Measurements from ENCODE around the gene SLC9A8. TPM values are rescaled to one million over a fixed set of nuclear protein-coding genes. Genes with fewer than 3 reads are reported as not detected.
"Not testable (repeated sequence)": the region's sequence is repeated elsewhere in the genome, so short reads cannot be mapped to it uniquely, and the experiment has no call there.

The SLC9A8 gene
- total RNA-seq, 2 experiments from 2014 or later, result 11.5 to 13.0 TPM

DNA sequence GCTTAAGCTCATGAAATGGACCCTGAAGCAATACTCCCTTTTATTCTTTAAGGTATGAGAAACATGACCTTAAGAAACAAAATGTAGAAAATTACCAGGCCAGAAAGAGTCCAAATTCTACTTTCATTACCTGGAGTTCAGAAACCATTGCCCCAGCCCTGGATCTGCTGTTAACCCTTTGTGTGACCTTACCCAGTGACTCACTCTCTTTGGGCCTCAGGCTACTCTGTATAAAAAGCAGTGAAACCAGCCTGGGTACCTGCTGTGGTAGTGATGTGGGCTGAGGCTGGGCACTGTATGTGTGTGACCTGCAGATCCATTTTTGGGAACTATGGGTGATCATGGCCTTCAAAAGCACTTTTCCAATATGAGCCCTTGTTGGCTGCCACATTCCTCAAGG lies 47.2 kb downstream of the SLC9A8 start:
- H3K36me3 Mint-ChIP-seq, result peaks cover 30% of the 10 kb centered on the region
- ChIA-PET POLR2A (no interaction called here), CTCF (interaction anchor here (1.3 to 1.6 kb wide), 2 partner anchors 12 to 14 kb away, joined by 3 to 8 read pairs; no protein-coding TSS in a partner anchor)
- H3K27me3 Mint-ChIP-seq, result no peaks in the 10 kb centered on the region
- no peak overlapping the region for H3K4me3 Mint-ChIP-seq
- H3K4me1 Mint-ChIP-seq (ENCODE audit: low read depth), result no peaks in the 10 kb centered on the region
- H3K9me3 Mint-ChIP-seq, result no peaks in the 10 kb centered on the region
- no peak for DNase-seq
- intact Hi-C loops (cut with micrococcal nuclease), result no loop called here
- H3K27ac Mint-ChIP-seq, result no peak overlapping the region

DNA sequence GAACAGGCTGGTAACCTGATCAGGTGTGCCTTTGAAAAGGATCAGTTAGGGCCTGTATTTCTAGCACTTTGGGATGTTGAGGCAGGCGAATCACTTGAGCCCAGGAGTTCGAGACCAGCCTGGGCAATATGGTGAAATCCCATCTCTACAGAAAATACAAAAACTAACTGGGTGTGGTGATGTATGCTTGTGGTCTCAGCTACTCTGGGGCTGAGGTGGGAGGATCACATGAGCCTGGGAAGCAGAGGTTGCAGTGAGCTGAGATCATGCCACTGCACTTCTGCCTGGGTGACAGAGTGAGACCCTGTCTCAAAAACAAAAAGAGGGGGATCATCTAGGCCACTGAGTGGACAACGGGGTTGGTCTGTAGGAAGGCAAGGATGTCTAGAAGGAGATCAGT lies 48.6 kb downstream of the SLC9A8 start:
- H3K9me3 Mint-ChIP-seq; H3K4me1 Mint-ChIP-seq (ENCODE audit: low read depth); intact Hi-C loops (cut with micrococcal nuclease); H3K4me3 Mint-ChIP-seq; DNase-seq; H3K27me3 Mint-ChIP-seq; H3K27ac Mint-ChIP-seq: not testable (repeated sequence)
- POLR2A ChIA-PET, result interaction anchor here (0.8 kb wide), 1 partner anchor 249 kb away, joined by 3 read pairs; no protein-coding TSS in a partner anchor
- CTCF ChIA-PET, result interaction anchor here (1.5 kb wide), 1 partner anchor 251 kb away, joined by 3 read pairs; no protein-coding TSS in a partner anchor
- peaks cover 26% of the 10 kb centered on the region for H3K36me3 Mint-ChIP-seq

DNA sequence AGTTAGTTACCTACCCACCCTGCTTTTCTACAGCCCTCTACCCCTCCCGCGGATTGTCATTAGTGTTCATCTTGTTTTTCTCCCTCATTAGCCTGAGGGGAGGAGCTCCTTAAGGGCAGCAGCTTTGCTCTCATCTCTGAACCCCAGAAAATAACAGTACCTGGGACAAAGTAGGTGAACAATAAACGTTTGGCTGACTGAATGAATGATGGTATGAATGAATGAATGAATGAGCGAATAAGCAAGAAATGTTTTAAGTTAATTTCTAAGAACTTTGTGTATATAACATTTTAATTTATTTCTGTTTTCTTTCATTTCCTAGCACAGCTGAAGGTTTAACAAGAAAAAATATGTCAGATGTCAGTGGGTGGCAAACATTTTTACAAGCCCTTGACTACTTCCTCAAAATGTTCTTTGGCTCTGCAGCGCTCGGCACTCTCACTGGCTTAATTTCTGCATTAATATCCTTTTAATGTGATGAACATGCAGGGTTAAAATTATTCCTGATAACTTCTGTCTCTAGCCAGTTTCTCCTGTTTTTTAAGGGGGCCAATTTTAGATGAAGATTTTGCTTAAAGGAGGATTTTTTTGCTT lies 50.1 kb downstream of the SLC9A8 start:
- Mint-ChIP-seq H3K9me3 (no peaks in the 10 kb centered on the region), H3K4me1 (ENCODE audit: low read depth) (peaks cover 4% of the 10 kb centered on the region), H3K4me3 (no peak overlapping the region), H3K27me3 (no peaks in the 10 kb centered on the region), H3K36me3 (peaks cover 22% of the 10 kb centered on the region), H3K27ac (no peak overlapping the region)
- POLR2A ChIA-PET, result no interaction called here
- no peak for DNase-seq
- CTCF ChIA-PET, result interaction anchor here (0.7 to 1.5 kb wide), 3 partner anchors 249 to 253 kb away, joined by 3 read pairs; no protein-coding TSS in a partner anchor
- intact Hi-C loops (cut with micrococcal nuclease), result no loop called here

DNA sequence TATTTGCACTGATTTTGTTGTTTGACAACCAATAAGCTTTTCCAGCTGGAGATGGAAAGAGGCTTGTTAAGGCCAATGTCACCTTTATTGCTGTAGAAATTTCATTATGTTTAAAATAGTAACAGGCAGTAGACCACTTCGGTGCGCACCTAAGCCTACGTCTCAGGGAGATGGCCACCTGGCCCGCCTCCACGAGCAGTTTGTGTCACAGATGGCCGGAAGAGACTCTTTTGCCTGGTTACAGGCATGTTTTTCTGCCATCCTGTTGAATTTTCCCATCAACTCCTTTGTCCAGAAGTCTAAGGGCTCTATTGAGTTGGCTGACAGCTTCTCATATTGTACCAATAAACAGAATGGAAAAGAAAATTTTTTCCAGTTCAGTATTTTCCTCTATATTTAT lies 51.0 kb downstream of the SLC9A8 start:
- H3K36me3 Mint-ChIP-seq, result peaks cover 19% of the 10 kb centered on the region
- CTCF ChIA-PET, result no interaction called here

DNA sequence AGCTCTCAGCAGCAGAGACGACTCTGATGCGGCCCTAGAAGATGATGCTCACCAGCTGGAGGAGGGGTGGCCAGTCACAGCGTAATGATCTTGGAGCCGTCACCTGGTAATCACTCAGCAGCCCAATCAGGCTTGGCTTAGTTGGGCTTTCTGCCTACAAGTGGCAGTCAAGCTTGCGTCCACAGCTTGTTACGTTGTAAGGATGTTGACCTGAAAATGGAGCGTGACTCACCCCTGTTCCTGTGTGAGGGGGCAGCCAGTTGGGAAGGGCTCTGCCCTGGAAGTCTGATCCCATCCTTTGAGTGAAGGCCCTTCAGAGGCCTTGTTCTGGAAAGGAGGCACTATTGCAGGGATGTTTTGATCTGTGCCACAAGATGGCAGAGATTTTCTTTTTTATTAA lies 52.9 kb downstream of the SLC9A8 start:
- Mint-ChIP-seq H3K9me3 (no peaks in the 10 kb centered on the region), H3K27ac (no peak overlapping the region), H3K27me3 (no peaks in the 10 kb centered on the region), H3K4me1 (ENCODE audit: low read depth) (peaks cover 10% of the 10 kb centered on the region), H3K4me3 (no peak overlapping the region), H3K36me3 (peaks cover 26% of the 10 kb centered on the region)
- ChIA-PET CTCF (interaction anchor here (1.2 kb wide), 1 partner anchor 22 kb away, joined by 4 read pairs; no protein-coding TSS in a partner anchor), POLR2A (no interaction called here)
- intact Hi-C loops (cut with micrococcal nuclease), result no loop called here
- DNase-seq, result no peak

More for the DNA sequence above, 51.0 kb downstream of the SLC9A8 start:
- intact Hi-C loops (cut with micrococcal nuclease), result no loop called here
- no peaks in the 10 kb centered on the region for H3K27me3 Mint-ChIP-seq
- peaks cover 7% of the 10 kb centered on the region for H3K4me1 Mint-ChIP-seq (ENCODE audit: low read depth)
- no peak overlapping the region for H3K27ac Mint-ChIP-seq
- POLR2A ChIA-PET, result no interaction called here
- DNase-seq, result no peak
- H3K4me3 Mint-ChIP-seq, result no peak overlapping the region
- H3K9me3 Mint-ChIP-seq, result no peaks in the 10 kb centered on the region

DNA sequence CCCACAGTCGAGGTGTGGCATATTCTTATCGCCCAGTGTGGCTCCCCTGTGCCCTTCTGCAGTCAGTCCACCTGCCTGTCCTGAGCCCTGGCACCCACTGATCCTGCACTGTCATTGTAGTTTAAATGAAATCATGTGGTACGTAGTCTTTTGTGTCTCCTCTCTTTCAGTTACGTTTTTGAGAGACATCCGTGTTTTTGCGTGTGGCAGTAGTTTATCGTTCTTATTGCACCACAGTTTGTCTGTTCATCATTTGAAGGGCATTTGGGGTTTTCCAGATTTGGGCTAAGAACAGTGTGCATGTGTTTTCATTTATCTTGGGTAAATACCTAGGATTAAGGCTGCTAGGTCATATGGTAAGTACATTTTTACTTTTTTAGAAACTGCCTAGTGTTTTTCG lies 53.4 kb downstream of the SLC9A8 start:
- Mint-ChIP-seq H3K27me3 (no peaks in the 10 kb centered on the region), H3K9me3 (no peaks in the 10 kb centered on the region), H3K27ac (no peak overlapping the region), H3K36me3 (peaks cover 23% of the 10 kb centered on the region), H3K4me3 (no peak overlapping the region), H3K4me1 (ENCODE audit: low read depth) (peaks cover 10% of the 10 kb centered on the region)
- ChIA-PET POLR2A (no interaction called here), CTCF (interaction anchor here (1.2 kb wide), 1 partner anchor 21 kb away, joined by 4 read pairs; no protein-coding TSS in a partner anchor)
- intact Hi-C loops (cut with micrococcal nuclease), result no loop called here
- DNase-seq, result no peak

DNA sequence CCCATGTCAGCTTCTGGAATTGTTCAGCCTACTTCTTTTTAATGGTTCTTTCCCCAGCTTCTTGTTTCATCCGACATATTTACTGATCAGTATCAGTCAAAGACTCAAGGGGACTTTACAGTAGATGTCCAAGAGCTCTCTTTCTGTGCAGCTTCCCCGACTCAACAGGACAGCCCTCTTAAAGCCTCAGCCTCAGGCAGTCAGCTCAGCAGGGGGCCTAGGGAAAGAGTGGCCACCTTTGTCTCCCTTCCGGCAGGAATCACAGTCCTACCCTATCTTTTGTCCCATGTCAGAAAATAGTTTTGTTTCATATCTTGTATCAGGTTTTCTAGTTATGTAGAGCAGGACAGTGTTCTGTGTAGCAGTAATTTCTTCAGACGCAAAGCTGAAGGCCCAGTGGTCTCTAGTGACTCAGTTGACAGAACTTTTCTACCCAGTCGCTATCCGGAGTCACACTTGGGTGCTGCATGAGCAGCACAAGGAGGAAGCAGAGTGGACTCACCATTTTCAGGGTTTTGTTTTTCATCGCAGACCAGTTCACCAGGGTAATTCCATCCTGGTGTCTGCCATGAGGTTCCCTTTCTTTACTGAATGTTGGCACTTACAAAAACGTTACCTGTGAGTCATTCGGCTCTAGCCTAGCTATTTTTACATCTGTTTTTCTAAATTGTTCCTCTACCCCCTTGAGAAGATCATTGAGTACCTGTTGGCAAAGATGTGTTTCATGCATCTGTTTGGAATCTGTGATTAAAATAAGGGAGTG lies 55.0 kb downstream of the SLC9A8 start:
- intact Hi-C loops (cut with micrococcal nuclease), result no loop called here
- Mint-ChIP-seq H3K27me3 (no peaks in the 10 kb centered on the region), H3K4me1 (ENCODE audit: low read depth) (peaks cover 10% of the 10 kb centered on the region), H3K4me3 (no peak overlapping the region), H3K36me3 (peaks cover 22% of the 10 kb centered on the region), H3K27ac (no peak overlapping the region), H3K9me3 (no peaks in the 10 kb centered on the region)
- ChIA-PET CTCF (interaction anchor here (1.4 kb wide), 1 partner anchor 22 kb away, joined by 3 read pairs; no protein-coding TSS in a partner anchor), POLR2A (no interaction called here)
- DNase-seq, result no peak

DNA sequence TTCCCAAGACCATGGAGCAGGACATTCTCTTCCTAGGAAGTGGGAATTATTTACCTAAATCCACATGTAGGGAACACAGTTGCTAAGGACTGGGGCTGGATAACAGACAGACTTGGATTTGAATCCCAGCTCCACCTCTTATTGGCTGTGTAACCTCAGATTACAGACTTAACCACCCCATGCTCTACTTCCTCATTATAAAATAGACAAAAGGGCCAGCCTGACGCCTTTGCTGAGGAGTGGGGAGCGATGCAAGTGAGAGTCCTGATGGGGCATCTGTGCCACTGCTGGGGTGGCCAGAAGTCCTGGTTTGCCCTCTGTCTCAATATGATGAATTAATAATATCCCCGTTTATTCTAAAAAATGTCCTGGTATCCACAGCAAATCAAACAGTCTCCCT lies 55.9 kb downstream of the SLC9A8 start:
- peaks cover 10% of the 10 kb centered on the region for H3K4me1 Mint-ChIP-seq (ENCODE audit: low read depth)
- ChIA-PET POLR2A (no interaction called here), CTCF (no interaction called here)
- intact Hi-C loops (cut with micrococcal nuclease), result no loop called here
- no peaks in the 10 kb centered on the region for H3K27me3 Mint-ChIP-seq
- no peak for DNase-seq
- H3K36me3 Mint-ChIP-seq, result peaks cover 22% of the 10 kb centered on the region
- H3K4me3 Mint-ChIP-seq, result no peak overlapping the region
- H3K9me3 Mint-ChIP-seq, result no peaks in the 10 kb centered on the region
- H3K27ac Mint-ChIP-seq, result no peak overlapping the region

DNA sequence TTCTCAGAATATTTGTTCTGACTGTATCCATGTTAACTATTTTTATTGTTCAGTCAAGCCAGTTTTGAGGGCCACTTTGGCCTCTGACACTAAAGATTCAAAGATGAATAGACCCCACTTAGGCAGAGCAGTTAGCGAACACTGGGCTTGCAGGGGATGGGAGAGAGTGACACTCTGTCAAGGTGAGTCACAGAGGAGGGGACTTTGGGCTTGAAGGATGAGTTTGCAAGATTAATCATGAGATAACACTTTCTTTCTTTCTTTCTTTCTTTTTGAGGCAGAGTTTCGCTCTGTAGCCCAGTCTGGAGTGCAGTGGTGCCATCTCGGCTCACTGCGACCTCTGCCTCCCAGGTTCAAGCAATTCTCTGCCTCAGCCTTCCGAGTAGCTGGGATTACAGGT lies 56.3 kb downstream of the SLC9A8 start:
- POLR2A ChIA-PET, result no interaction called here
- Mint-ChIP-seq H3K27ac (peak overlapping the region; percentile 25), H3K9me3 (no peaks in the 10 kb centered on the region), H3K27me3 (no peaks in the 10 kb centered on the region), H3K36me3 (peaks cover 22% of the 10 kb centered on the region), H3K4me1 (ENCODE audit: low read depth) (peaks cover 10% of the 10 kb centered on the region), H3K4me3 (no peak overlapping the region)
- CTCF ChIA-PET, result no interaction called here
- intact Hi-C loops (cut with micrococcal nuclease), result no loop called here
- DNase-seq, result no peak

DNA sequence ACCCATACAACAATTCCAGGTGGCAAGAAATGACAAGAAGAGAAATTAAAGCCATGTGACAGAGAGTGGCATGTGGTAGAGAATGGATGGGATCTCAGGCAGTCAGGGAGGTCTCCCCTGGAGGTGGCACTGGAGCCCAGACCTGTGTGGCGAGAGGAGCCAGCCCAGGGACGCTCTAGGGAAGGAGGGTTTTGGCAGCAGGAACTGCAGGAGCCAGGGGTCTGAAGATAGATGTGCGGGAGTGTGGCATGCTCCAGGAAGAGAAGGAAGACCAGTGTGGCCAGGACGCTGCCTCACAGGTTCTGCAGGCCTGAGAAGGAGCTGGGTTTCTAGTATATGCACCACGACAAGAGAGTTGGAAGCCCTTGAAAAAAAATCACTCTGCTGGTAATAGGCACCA lies 57.6 kb downstream of the SLC9A8 start:
- Mint-ChIP-seq H3K27ac (no peak overlapping the region), H3K4me3 (no peak overlapping the region), H3K9me3 (no peaks in the 10 kb centered on the region), H3K27me3 (no peaks in the 10 kb centered on the region), H3K4me1 (ENCODE audit: low read depth) (peaks cover 10% of the 10 kb centered on the region), H3K36me3 (peaks cover 10% of the 10 kb centered on the region)
- ChIA-PET POLR2A (no interaction called here), CTCF (no interaction called here)
- no peak for DNase-seq
- intact Hi-C loops (cut with micrococcal nuclease), result no loop called here

DNA sequence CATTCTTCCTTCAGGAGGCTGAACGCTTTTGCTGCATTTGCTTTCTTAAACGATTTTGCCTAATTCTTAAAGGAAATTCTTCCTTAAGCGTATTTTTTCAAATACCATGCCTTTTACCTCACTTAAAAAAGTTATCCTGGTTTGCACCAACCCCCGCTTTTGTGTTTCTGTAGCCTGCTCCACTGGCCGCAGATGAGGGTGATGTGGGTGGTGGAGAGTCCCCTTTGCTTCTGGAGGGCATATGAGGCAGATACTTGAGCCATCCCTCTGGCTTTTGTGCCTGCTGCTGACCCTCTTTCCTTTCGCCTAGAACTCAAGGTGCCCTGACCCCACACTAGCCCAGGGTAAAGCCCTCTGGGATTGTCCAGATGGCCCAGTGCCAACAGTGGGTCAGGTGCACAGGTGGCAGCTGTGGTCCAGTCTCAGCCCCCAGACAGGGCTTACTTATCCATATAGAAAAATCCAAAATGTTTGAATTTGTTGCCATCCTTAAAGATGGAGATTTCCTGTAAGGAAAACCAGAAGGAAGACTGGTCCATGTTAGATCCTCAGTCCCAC lies 58.8 kb downstream of the SLC9A8 start:
- H3K36me3 Mint-ChIP-seq, result peaks cover 10% of the 10 kb centered on the region
- CTCF ChIA-PET, result interaction anchor here (1.0 to 1.6 kb wide), 2 partner anchors 16 to 263 kb away, joined by 4 to 5 read pairs; no protein-coding TSS in a partner anchor
- intact Hi-C loops (cut with micrococcal nuclease), result no loop called here

DNA sequence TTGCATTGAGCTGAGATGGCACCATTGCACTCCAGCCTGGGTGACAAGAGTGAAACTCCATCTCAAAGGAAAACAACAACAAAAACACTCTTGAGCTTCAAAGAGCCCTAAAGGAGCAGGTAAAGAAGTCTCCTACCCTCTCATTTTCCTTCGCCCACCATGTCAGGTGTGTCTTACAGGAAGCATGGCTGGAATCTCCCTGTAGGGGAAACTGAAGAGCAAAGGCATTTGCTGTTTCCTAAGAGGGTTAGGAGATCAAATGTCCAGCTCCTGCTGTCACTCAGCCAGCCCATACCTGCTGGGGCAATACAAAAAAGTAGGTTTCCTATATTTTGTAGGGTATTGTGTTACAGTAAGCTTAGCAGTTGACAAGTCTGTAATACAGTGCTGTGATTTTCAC lies 59.4 kb downstream of the SLC9A8 start:
- CTCF ChIA-PET, result interaction anchor here (1.0 to 1.6 kb wide), 2 partner anchors 15 to 263 kb away, joined by 4 to 5 read pairs; no protein-coding TSS in a partner anchor
- no peak for DNase-seq
- H3K9me3 Mint-ChIP-seq, result no peaks in the 10 kb centered on the region
- no peak overlapping the region for H3K27ac Mint-ChIP-seq
- intact Hi-C loops (cut with micrococcal nuclease), result no loop called here
- peaks cover 8% of the 10 kb centered on the region for H3K36me3 Mint-ChIP-seq
- POLR2A ChIA-PET, result interaction anchor here (0.6 kb wide), 1 partner anchor 28 kb away, joined by 7 read pairs; no protein-coding TSS in a partner anchor
- peaks cover 10% of the 10 kb centered on the region for H3K4me1 Mint-ChIP-seq (ENCODE audit: low read depth)
- no peaks in the 10 kb centered on the region for H3K27me3 Mint-ChIP-seq
- H3K4me3 Mint-ChIP-seq, result no peak overlapping the region

More for the DNA sequence above, 58.8 kb downstream of the SLC9A8 start:
- Mint-ChIP-seq H3K27ac (no peak overlapping the region), H3K4me1 (ENCODE audit: low read depth) (peaks cover 10% of the 10 kb centered on the region), H3K4me3 (no peak overlapping the region), H3K9me3 (no peaks in the 10 kb centered on the region), H3K27me3 (no peaks in the 10 kb centered on the region)
- no peak for DNase-seq
- POLR2A ChIA-PET, result interaction anchor here (0.6 kb wide), 1 partner anchor 27 kb away, joined by 7 read pairs; no protein-coding TSS in a partner anchor

Measured in activated CD4-positive, alpha-beta memory T cell treated with anti-CD3 and anti-CD28 coated beads for 36 hours (primary cell).